Measurements from ENCODE around the gene RPAP3. TPM values are rescaled to one million over a fixed set of nuclear protein-coding genes. Genes with fewer than 3 reads are reported as not detected.
"Not testable (repeated sequence)": the region's sequence is repeated elsewhere in the genome, so short reads cannot be mapped to it uniquely, and the experiment has no call there.

The RPAP3 gene
- total RNA-seq, 1 experiment from 2014 or later: 23.8 TPM

DNA sequence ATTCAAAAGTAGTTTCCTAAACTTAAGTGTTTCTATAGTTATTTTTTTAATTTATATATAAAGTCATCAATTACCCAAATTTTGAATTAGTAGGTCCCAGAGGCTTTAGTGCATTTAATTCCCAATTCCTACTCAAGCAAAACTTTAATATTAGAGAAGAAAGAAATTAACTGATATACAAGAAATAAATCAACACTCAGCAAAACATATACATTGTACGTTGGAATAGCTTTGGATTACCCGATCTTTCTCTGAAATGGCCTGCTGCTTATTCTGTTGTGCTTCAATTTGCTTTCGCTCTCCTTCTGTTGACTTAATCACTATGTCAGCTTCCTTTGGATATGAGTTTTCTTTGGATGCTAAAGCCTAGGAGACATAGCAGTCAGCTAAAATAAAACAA is 18.2 kb downstream of the RPAP3 start:
- no peak for DNase-seq (ENCODE audit: low read depth)

DNA sequence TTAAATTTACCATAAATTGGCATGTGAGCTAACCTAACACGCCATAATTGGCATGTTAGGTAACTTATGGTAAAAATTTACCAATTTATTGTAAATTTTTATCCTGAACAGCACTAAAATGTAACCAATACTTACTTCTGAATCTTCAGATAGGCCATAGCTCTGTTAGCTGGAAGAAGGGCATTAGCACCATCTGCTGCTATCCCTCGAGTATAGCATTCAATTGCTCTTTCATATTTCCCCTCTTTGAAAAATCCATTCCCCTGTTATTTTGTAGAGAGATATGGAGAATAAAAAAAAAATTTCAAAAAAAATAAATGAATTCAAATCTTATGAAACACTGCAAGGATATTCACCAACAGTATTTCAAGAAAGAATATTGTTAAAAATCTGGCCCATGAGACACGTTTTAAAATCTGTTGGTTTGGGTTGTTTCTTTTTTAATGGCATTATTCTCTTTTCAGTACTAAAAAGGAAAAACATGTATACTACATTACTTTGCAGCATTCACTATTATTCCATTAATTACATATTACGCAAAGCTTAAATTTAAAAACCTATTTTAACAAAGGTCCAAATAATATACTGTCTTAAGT is 19.1 kb downstream of the RPAP3 start:
- peak; percentile 48 for DNase-seq (ENCODE audit: low read depth)

GRCh38 chr12:47679785-47680184 is 26.0 kb downstream of the RPAP3 start:
- no peak for DNase-seq (ENCODE audit: low read depth)

DNA sequence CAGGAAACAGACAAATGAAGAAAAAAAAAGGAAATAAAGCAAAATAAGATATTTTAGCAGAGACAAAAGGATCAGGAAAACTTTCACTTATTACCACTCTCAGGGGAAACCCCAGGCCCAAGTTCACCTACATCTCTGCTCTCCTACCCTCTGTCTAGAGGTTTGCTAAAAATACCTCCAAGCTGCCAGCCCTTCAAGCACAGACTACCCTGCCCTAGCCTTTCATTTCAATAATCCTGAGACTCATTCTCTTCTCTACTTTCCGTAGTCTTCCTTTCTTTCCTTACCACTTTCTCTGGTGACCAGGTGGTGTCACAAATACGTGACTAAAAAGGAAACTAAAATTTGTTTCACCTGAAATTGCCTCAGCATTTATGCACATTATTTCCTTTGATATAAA is 33.8 kb downstream of the RPAP3 start:
- no peak for DNase-seq (ENCODE audit: low read depth)

- DNase-seq (ENCODE audit: low read depth): not testable (repeated sequence)
These were observed 37.9 kb downstream of the RPAP3 start for GRCh38 chr12:47667935-47668334.

GRCh38 chr12:47652521-47653234 is 53.2 kb downstream of the RPAP3 start:
- peak; percentile 12 for DNase-seq (ENCODE audit: low read depth)

- DNase-seq (ENCODE audit: low read depth): peak; percentile 76
These were observed 54.2 kb downstream of the RPAP3 start for GRCh38 chr12:47651368-47652254.

DNA sequence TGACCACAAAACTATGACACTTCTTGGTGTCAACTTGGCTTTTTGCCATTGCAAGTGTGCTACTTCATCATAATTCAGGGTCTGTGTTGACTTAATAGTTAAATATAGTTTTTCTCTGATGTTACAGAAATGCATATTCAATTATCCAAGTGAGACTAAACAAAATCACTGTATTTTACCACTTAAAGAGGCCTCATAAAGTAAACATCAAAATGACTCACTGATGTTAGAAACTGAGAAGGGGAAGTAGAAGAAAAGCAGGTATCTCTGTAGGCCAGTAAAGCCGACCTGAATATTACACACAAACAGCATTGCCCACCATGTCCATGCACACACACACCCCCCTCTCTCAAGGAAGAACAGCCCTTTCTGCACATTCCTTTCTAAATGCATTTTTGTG is 55.4 kb downstream of the RPAP3 start:
- DNase-seq (ENCODE audit: low read depth): peak; percentile 12

DNA sequence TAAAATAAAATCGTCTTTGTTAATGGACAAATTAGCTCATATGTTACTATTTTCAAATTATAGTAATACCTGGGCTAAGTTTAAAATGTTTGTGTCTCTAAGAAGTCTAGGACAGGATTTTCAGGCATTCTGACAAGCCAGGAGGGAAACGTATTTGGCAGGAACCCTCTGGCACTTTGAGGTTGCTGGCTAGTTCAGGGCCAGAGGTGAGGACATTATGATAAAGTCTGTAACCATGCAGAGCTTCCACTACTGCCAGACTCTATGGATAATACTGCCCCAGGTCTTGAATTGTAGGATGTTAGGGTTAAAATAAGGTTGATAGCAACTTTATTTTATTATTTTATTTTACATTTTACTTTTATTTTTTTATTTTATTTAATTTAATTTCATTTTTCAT is 56.4 kb downstream of the RPAP3 start:
- no peak for DNase-seq (ENCODE audit: low read depth)

DNA sequence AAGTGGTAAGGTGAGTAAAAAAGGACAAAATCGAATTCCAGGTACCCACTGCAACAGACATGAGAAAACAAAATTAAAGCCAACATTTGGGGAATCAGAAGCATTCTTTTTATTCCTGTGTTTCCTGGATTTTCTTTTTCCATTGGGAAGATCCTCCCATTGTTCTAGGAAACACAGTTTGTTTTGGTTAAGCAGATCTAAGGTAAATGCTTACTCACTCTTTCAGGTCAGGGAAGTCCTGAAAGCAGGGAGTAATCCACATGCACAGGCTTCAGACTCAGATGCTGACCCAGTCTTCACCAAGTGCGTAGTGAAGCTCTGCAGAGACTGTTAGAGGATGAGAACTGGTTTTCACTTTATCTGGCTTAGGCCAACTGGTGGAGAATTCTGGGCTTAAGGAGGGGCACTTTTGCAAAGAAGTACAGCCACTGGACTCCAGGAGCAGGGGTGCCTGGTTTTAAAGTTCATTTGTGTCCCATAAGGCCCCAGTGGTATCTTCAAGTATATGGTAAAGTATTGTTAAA is 57.7 kb downstream of the RPAP3 start:
- DNase-seq (ENCODE audit: low read depth): no peak

- not testable (repeated sequence) for DNase-seq (ENCODE audit: low read depth)
These were observed 63.5 kb downstream of the RPAP3 start for GRCh38 chr12:47642310-47642709.

- DNase-seq (ENCODE audit: low read depth): no peak
These were observed 68.7 kb downstream of the RPAP3 start for GRCh38 chr12:47636908-47637780.

DNA sequence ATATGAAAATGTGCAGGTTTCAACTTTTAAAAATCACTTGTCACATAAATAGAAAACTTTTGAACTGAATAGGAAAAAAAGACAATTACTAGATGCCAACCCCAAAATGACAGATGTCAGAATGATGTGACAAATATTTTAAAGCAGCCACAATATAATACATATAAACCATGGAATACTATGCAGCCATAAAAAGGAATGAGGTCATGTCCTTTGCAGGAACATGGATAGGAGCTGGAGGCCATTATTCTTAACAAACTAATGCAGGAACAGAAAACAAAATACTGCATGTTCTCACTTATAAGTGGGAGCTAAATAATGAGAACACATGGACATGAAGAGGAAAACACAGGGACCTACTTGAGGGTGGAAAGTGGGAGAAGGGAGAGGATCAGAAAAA is 70.1 kb downstream of the RPAP3 start:
- not testable (repeated sequence) for DNase-seq (ENCODE audit: low read depth)

GRCh38 chr12:47634127-47634526 is 71.7 kb downstream of the RPAP3 start:
- no peak for DNase-seq (ENCODE audit: low read depth)

- DNase-seq (ENCODE audit: low read depth): no peak
These were observed 83.9 kb downstream of the RPAP3 start for GRCh38 chr12:47621960-47622359.

GRCh38 chr12:47617476-47617875 is 88.4 kb downstream of the RPAP3 start:
- no peak for DNase-seq (ENCODE audit: low read depth)

DNA sequence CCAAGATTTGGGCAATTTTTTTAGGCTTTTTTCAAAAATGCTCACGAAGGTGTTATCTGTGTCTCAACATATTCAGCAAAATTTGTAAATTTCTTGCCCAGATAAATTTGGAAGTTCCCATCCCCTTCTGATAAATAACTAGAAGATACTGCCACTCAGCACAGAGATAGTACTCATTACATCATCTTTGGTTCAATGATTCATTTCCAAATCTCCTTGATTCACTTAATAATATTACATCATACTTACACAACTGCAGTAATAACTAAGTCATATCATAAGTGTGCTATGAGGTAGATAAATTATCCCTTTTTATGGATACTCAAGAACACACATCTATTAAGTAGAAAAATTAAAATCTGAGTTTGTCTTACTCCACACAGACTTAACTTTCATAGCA is 89.4 kb downstream of the RPAP3 start:
- no peak for DNase-seq (ENCODE audit: low read depth)

DNA sequence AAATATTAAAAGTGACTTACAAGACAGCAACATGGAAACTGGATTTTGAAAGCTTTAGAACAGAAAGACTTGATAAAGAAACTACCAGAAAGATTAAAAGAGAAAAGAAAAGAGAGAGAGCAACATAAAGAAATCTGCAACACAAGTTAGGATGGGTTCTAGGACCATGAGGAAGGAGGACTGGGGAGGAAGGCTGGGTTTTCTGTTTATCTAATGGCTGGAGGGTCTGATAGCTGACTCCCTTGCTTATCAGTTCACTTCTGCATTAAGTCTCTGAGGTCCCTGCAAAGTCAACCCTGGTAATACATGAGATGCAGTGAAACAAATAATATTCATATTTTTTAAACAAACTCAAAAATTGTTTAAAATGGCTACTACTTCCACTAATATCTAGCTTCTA is 90.1 kb downstream of the RPAP3 start:
- DNase-seq (ENCODE audit: low read depth): no peak

GRCh38 chr12:47614521-47614920 is 91.3 kb downstream of the RPAP3 start:
- no peak for DNase-seq (ENCODE audit: low read depth)

DNA sequence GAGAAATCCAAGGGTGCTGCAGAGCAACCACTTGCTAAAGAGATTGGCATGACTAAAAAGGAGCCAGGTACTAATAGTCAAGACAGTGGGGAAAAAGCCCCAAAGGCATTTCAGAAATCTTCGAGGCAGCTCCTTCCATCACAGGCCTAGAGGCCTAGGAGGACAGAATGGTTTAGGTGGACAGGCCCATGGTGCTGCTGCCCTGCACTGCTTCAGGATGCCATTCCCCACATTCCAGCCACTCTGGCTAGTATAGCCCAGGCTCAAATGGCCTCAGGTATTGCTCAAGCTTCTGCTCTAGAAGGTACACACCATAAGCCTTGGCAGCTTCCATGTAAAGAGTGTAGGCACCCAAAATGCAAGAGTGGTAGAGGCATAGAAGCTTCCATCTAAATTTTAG is 92.9 kb downstream of the RPAP3 start:
- DNase-seq (ENCODE audit: low read depth): no peak

- DNase-seq (ENCODE audit: low read depth): no peak
These were observed 93.9 kb downstream of the RPAP3 start for GRCh38 chr12:47611906-47612305.
